Adrenal gland (tissue), 12 donors: Measurements from ENCODE around the gene TBL1Y. TPM values are rescaled to one million over a fixed set of nuclear protein-coding genes. Genes with fewer than 3 reads are reported as not detected.

Source experiments
- DNase-seq, 7 donors: peaks; one replicate each; pipeline ENCODE4 v3.0.0-alpha.2; 2019 to 2020
- H3K27ac ChIP-seq, 5 donors: fragments of 200-600 bp; sonication (generic) in 4 of 5; 1 replicate in 3 of 5; 2 replicates in 2 of 5; pipeline versions ENCODE4 v1.5.1 to v1.8.0; 2016 to 2020; ENCODE audit warnings: mild to moderate bottlenecking in 1 of 5
- H3K27me3 ChIP-seq: fragments of 200-600 bp; 2 replicates; pipeline ENCODE4 v1.8.0; 2021
- H3K36me3 ChIP-seq, 2 donors: fragments of 200-600 bp; replicated peaks in 1 of 2; 1 replicate in 1 of 2; 2 replicates in 1 of 2; pipeline versions ENCODE4 v1.5.1 to v1.8.0; 2018 to 2022
- H3K4me1 ChIP-seq, 2 donors: fragments of 200-600 bp; replicated peaks in 1 of 2; 1 replicate in 1 of 2; 2 replicates in 1 of 2; pipeline versions ENCODE4 v1.5.1 to v1.8.0; 2018 to 2021
- H3K4me3 ChIP-seq, 4 donors: fragments of 200-600 bp; sonication (generic) in 3 of 4; one replicate each; pipeline ENCODE4 v1.5.1; 2016 to 2018
- H3K9me3 ChIP-seq, 3 donors: fragments of 200-600 bp; sonication (generic) in 1 of 3; replicated peaks in 1 of 3; 1 replicate in 2 of 3; 2 replicates in 1 of 3; pipeline versions ENCODE4 v1.5.1 to v1.8.0; 2016 to 2021
- CTCF ChIP-seq, 6 experiments: fragments of 450-650 bp in 4 of 6; fragments of 200-600 bp in 2 of 6; sonication (generic) in 1 of 6; IDR thresholded peaks; 1 replicate in 5 of 6; 2 replicates in 1 of 6; pipeline versions ENCODE4 v1.5.1 to v1.8.0; 2016 to 2021; ENCODE audit warnings: antibody characterized with exemption in 6 of 6, mild to moderate bottlenecking in 2 of 6, moderate library complexity in 1 of 6
- POLR2A ChIP-seq, 2 donors: fragments of 450-650 bp; IDR thresholded peaks; one replicate each; pipeline ENCODE4 v1.6.1; 2017; ENCODE audit warnings: antibody characterized with exemption in 2 of 2, mild to moderate bottlenecking in 2 of 2, moderate library complexity in 1 of 2
- WGBS, 4 donors: extraction: QIAGEN DNeasy Blood & Tissue Kit in 2 of 4; methylation state at CpG; one replicate each; pipeline versions ENCODE4 v1.1.5 to v1.1.7; 2013 to 2017; 5-methylcytosine and 5-hydroxymethylcytosine counted together
- intact Hi-C, 2 donors: fragments of 100-400 bp; cut with DNase I; formaldehyde crosslinking; loops; one replicate each; pipeline versions ENCODE4 v1.14.1 to v1.15.0; 2022 to 2023
- polyA plus RNA-seq, 3 donors: library from polyadenylated mRNA; stranded (reverse); fragments of 200-250 nt in 2 of 3; fragments of 350-450 nt in 1 of 3; fragmentation: Illumina TruSeq in 1 of 3; extraction: RNeasy Lipid Tissue Mini Kit (QIAGEN cat#74804) in 1 of 3; gene quantifications; one replicate each; pipeline ENCODE4 v1.2.3, GENCODE V29; 2013 to 2014
- total RNA-seq, 9 donors: library from RNA; depleted of rRNA in 4 of 9; stranded (reverse); fragments of >200 nt in 4 of 9; fragments of 120-200 nt in 1 of 9; fragmentation: NEBNext Ultra II Directional in 1 of 9; extraction: Animal tissue kit (Norgen Biotek cat#: 25700) in 1 of 9; gene quantifications; one replicate each; pipeline versions ENCODE4 v1.1.0 to v1.2.4, GENCODE V29; 2013 to 2023
- donor health status: healthy with polysubstance abuse.
- donor health status: Bipolar disorder and iron deficiency.
- donor health status: DM: yes; HTN: yes; CAD: no.
- donor health status: DM: no; HTN: no; CAD: no.
- donor health status: DM: no; HTN: no; CAD: no.
- donor health status: DM: yes; HTN: yes; CAD: no.

TBL1Y gene
- total and polyA plus RNA-seq, 12 donors, result 0.15 to 0.78 TPM; not detected in 10

GRCh38 chrY:7097021-7097420, 186.5 kb downstream of the TBL1Y start:
- Histone ChIP-seq H3K4me3 (no peak overlapping the region), H3K27me3 (no peaks in the 10 kb centered on the region), H3K36me3 (no peaks in the 10 kb centered on the region), H3K27ac (no peak overlapping the region), H3K4me1 (no peaks in the 10 kb centered on the region), H3K9me3 (no peaks in the 10 kb centered on the region)
- TF ChIP-seq CTCF (IDR thresholded peaks at IDR 0.05) (no peak), POLR2A (IDR thresholded peaks at IDR 0.05) (no peak)
- WGBS, 4 donors, result 59 to 66% methylated on average over 3 of the region's 3 CpGs; no CpG with 5 or more reads in 2 of the 4 donors
- DNase-seq, result no peak
- intact Hi-C loops, result no loop called here

GRCh38 chrY:7099742-7100141, 189.2 kb downstream of the TBL1Y start:
- no peak overlapping the region for H3K4me3 ChIP-seq
- intact Hi-C loops, result no loop called here
- H3K27me3 ChIP-seq, result no peaks in the 10 kb centered on the region
- H3K9me3 ChIP-seq, result no peaks in the 10 kb centered on the region
- no peak for DNase-seq
- TF ChIP-seq CTCF (IDR thresholded peaks at IDR 0.05) (no peak), POLR2A (IDR thresholded peaks at IDR 0.05) (no peak)
- WGBS, 4 donors, result 59 to 72% methylated on average over 3 of the region's 3 CpGs; no CpG with 5 or more reads in 2 of the 4 donors
- H3K27ac ChIP-seq, result no peak overlapping the region
- H3K4me1 ChIP-seq, result no peaks in the 10 kb centered on the region
- H3K36me3 ChIP-seq, result no peaks in the 10 kb centered on the region

DNA sequence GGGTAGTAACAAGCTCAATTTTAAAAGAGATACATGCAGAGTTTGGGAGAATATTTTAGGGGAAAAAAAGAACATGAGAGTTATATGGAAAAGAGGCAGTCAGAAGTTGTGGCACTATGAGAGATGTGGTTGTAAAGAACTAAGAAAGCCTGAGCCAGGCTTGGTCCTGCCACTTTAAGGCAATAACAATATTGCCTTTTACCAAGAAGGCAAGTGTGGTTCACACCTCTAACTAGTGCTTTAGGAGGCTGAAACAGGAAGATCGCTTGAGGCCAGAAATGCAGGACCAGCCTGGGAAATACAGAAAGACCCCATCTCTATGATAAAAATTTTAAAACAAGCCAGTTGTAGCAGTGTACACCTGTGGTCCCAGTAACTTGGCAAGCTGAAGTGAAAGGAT, 192.2 kb downstream of the TBL1Y start:
- TF ChIP-seq POLR2A (IDR thresholded peaks at IDR 0.05), result no peak
- TF ChIP-seq CTCF (IDR thresholded peaks at IDR 0.05), result no peak
- Histone ChIP-seq H3K4me1 (no peaks in the 10 kb centered on the region), H3K27ac (no peak overlapping the region), H3K4me3 (no peak overlapping the region), H3K36me3 (no peaks in the 10 kb centered on the region), H3K27me3 (no peaks in the 10 kb centered on the region), H3K9me3 (no peaks in the 10 kb centered on the region)
- DNase-seq, result no peak
- WGBS, 4 donors, result 80 to 90% methylated on average over 1 of the region's 1 CpG; no CpG with 5 or more reads in 2 of the 4 donors
- intact Hi-C loops, result no loop called here

DNA sequence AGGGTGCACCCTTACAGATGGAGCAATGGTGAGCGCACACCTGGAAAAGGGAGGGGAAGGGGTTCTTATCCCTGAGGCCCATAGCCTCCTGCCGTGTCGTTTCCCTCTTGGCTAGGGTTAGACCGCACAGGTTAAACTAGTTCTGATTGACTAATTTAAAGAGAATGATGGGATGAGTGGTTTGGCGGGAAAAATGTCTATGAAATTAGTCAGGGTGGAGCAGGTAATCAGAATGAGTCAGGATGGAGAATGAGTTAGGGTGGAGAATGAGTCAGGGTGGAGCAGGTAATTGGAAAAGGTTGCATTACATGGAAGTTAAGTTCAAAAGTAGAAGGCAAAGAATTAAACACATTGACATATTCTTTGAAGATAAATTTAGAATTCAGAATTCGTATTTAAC, 196.7 kb downstream of the TBL1Y start:
- H3K27me3 ChIP-seq, result no peaks in the 10 kb centered on the region
- TF ChIP-seq CTCF (IDR thresholded peaks at IDR 0.05), result no peak
- no peak for TF ChIP-seq POLR2A (IDR thresholded peaks at IDR 0.05)
- H3K27ac ChIP-seq, result no peak overlapping the region
- no peaks in the 10 kb centered on the region for H3K4me1 ChIP-seq
- H3K4me3 ChIP-seq, result no peak overlapping the region
- H3K36me3 ChIP-seq, result no peaks in the 10 kb centered on the region
- WGBS, 4 donors, result 85 to 87% methylated on average over 6 of the region's 6 CpGs; no CpG with 5 or more reads in 2 of the 4 donors
- DNase-seq, result no peak
- intact Hi-C loops, result no loop called here
- H3K9me3 ChIP-seq, result no peaks in the 10 kb centered on the region
